D341Med (cell line): Measurements from ENCODE around the gene PBRM1.

ENCODE experiments used
- DNase-seq: peaks from one replicate; pipeline ENCODE4 v3.0.0; 2012; ENCODE audit warnings: low spot score

The PBRM1 gene

GRCh38 chr3:52524752-52525679, 160.7 kb downstream of the PBRM1 start:
- DNase-seq, result no peak

GRCh38 chr3:52524258-52524751, 161.4 kb downstream of the PBRM1 start:
- DNase-seq, result no peak

- DNase-seq, result no peak
These were observed 162.1 kb downstream of the PBRM1 start for GRCh38 chr3:52523386-52524257.

- DNase-seq, result no peak
These were observed 163.0 kb downstream of the PBRM1 start for GRCh38 chr3:52522651-52523251.

GRCh38 chr3:52521881-52522650, 163.6 kb downstream of the PBRM1 start:
- DNase-seq, result no peak

GRCh38 chr3:52521488-52521824, 164.3 kb downstream of the PBRM1 start:
- DNase-seq, result no peak

- DNase-seq, result no peak
These were observed 164.8 kb downstream of the PBRM1 start for GRCh38 chr3:52520716-52521487.

GRCh38 chr3:52520141-52520667, 165.5 kb downstream of the PBRM1 start:
- DNase-seq, result no peak

GRCh38 chr3:52519445-52520140, 166.1 kb downstream of the PBRM1 start:
- no peak for DNase-seq

GRCh38 chr3:52518723-52519444, 166.8 kb downstream of the PBRM1 start:
- no peak for DNase-seq

- no peak for DNase-seq
These were observed 167.7 kb downstream of the PBRM1 start for GRCh38 chr3:52517796-52518722.

GRCh38 chr3:52516509-52517195, 169.1 kb downstream of the PBRM1 start:
- DNase-seq, result no peak

- no peak for DNase-seq
These were observed 170.5 kb downstream of the PBRM1 start for GRCh38 chr3:52515192-52515591.

- DNase-seq, result no peak
These were observed 171.1 kb downstream of the PBRM1 start for GRCh38 chr3:52514576-52514975.

GRCh38 chr3:52513281-52513680, 172.4 kb downstream of the PBRM1 start:
- DNase-seq, result no peak

- no peak for DNase-seq
These were observed 173.0 kb downstream of the PBRM1 start for GRCh38 chr3:52512727-52513126.

- no peak for DNase-seq
These were observed 173.6 kb downstream of the PBRM1 start for GRCh38 chr3:52512105-52512504.

- no peak for DNase-seq
These were observed 174.2 kb downstream of the PBRM1 start for GRCh38 chr3:52511509-52511908.
